Liver (tissue), 9 donors: ENCODE results near the gene IGF2BP3. TPM values are rescaled to one million over a fixed set of nuclear protein-coding genes. Genes with fewer than 3 reads are reported as not detected.
"Not testable (repeated sequence)": the region's sequence is repeated elsewhere in the genome, so short reads cannot be mapped to it uniquely, and the experiment has no call there.

Experiments used
- DNase-seq: peaks from one replicate; pipeline ENCODE4 v3.0.0-alpha.2; 2017; ENCODE audit warnings: low spot score
- H3K27ac ChIP-seq, 2 donors: one replicate each; pipeline ENCODE4 v1.7.0; 2013; ENCODE audit warnings: inconsistent platforms in 2 of 2, low read length in 2 of 2, control low read depth in 1 of 2, low read depth in 1 of 2, mild to moderate bottlenecking in 1 of 2
- H3K27me3 ChIP-seq, 4 donors: one replicate each; pipeline versions ENCODE4 v1.6.1 to v1.7.0; 2013; ENCODE audit warnings: low read length in 3 of 4, inconsistent platforms in 1 of 4, mild to moderate bottlenecking in 1 of 4, moderate library complexity in 1 of 4; ENCODE audit not compliant: control insufficient read depth in 4 of 4, insufficient read depth in 4 of 4
- H3K36me3 ChIP-seq, 4 donors: one replicate each; pipeline versions ENCODE4 v1.6.1 to v1.7.0; 2013; ENCODE audit warnings: low read length in 3 of 4, mild to moderate bottlenecking in 3 of 4, low read depth in 1 of 4, moderate library complexity in 1 of 4; ENCODE audit not compliant: control insufficient read depth in 4 of 4, insufficient read depth in 3 of 4
- H3K4me1 ChIP-seq, 4 donors: one replicate each; pipeline versions ENCODE4 v1.6.1 to v1.7.0; 2013; ENCODE audit warnings: low read length in 3 of 4, mild to moderate bottlenecking in 3 of 4, moderate library complexity in 1 of 4; ENCODE audit not compliant: control insufficient read depth in 4 of 4, insufficient read depth in 4 of 4
- H3K4me3 ChIP-seq, 3 donors: one replicate each; pipeline versions ENCODE4 v1.6.1 to v1.7.0; 2013; ENCODE audit warnings: low read length in 3 of 3, control low read depth in 1 of 3, low read depth in 1 of 3, mild to moderate bottlenecking in 1 of 3
- H3K9ac ChIP-seq, 2 donors: one replicate each; pipeline ENCODE4 v1.7.0; 2013; ENCODE audit warnings: low read length in 2 of 2, mild to moderate bottlenecking in 2 of 2, moderate library complexity in 2 of 2, control low read depth in 1 of 2, low read depth in 1 of 2
- H3K9me3 ChIP-seq, 4 donors: one replicate each; pipeline versions ENCODE4 v1.6.1 to v1.7.0; 2013; ENCODE audit warnings: low read length in 3 of 4; ENCODE audit not compliant: control insufficient read depth in 4 of 4
- EGR1 ChIP-seq, 2 donors: IDR thresholded peaks; 2 replicates each; pipeline ENCODE4 v1.6.1; 2016 to 2018; ENCODE audit warnings: antibody characterized with exemption in 2 of 2, low read depth in 2 of 2
- FOXA1 ChIP-seq: IDR thresholded peaks from 2 replicates; pipeline ENCODE4 v1.6.1; 2016; ENCODE audit warnings: antibody characterized with exemption
- FOXA2 ChIP-seq: IDR thresholded peaks from 2 replicates; pipeline ENCODE4 v1.6.1; 2016; ENCODE audit warnings: antibody characterized with exemption
- GABPA ChIP-seq, 2 donors: IDR thresholded peaks in 1 of 2; conservative IDR thresholded peaks in 1 of 2; 2 replicates each; pipeline ENCODE4 v1.6.1; 2016; ENCODE audit warnings: antibody characterized with exemption in 2 of 2, mild to moderate bottlenecking in 1 of 2, moderate library complexity in 1 of 2
- HNF4A ChIP-seq, 2 donors: conservative IDR thresholded peaks; 2 replicates each; pipeline ENCODE4 v1.6.1; 2016; ENCODE audit warnings: antibody characterized with exemption in 2 of 2, mild to moderate bottlenecking in 2 of 2
- HNF4G ChIP-seq: IDR thresholded peaks from 2 replicates; pipeline ENCODE4 v1.6.1; 2016; ENCODE audit warnings: antibody characterized with exemption
- JUND ChIP-seq, 2 donors: IDR thresholded peaks; 2 replicates each; pipeline ENCODE4 v1.6.1; 2016; ENCODE audit warnings: antibody characterized with exemption in 2 of 2
- RAD21 ChIP-seq, 2 donors: IDR thresholded peaks; 2 replicates each; pipeline ENCODE4 v1.6.1; 2016; ENCODE audit warnings: antibody characterized with exemption in 2 of 2, mild to moderate bottlenecking in 2 of 2
- REST ChIP-seq: IDR thresholded peaks from 2 replicates; pipeline ENCODE4 v1.6.1; 2016; ENCODE audit warnings: antibody characterized with exemption, mild to moderate bottlenecking
- RXRA ChIP-seq, 2 donors: IDR thresholded peaks; 2 replicates each; pipeline ENCODE4 v1.6.1; 2017 to 2018; ENCODE audit warnings: antibody characterized with exemption in 2 of 2, mild to moderate bottlenecking in 1 of 2
- SP1 ChIP-seq: IDR thresholded peaks from 2 replicates; pipeline ENCODE4 v1.6.1; 2018; ENCODE audit warnings: antibody characterized with exemption, mild to moderate bottlenecking
- TAF1 ChIP-seq: conservative IDR thresholded peaks from 2 replicates; pipeline ENCODE4 v1.6.1; 2016; ENCODE audit warnings: antibody characterized with exemption, mild to moderate bottlenecking
- YY1 ChIP-seq: IDR thresholded peaks from 2 replicates; pipeline ENCODE4 v1.6.1; 2016; ENCODE audit warnings: antibody characterized with exemption, mild to moderate bottlenecking
- ZBTB33 ChIP-seq: IDR thresholded peaks from 2 replicates; pipeline ENCODE4 v1.6.1; 2016; ENCODE audit warnings: antibody characterized with exemption
- WGBS: extraction: QIAGEN DNeasy Blood & Tissue Kit; methylation state at CpG from one replicate; pipeline ENCODE4 v1.1.7; 2013; 5-methylcytosine and 5-hydroxymethylcytosine counted together
- polyA plus RNA-seq, 2 donors: library from polyadenylated mRNA; stranded (reverse) in 1 of 2; unstranded in 1 of 2; fragments of 200-250 nt in 1 of 2; fragments of >200 nt in 1 of 2; fragmentation: Nextera tagmentation in 1 of 2; extraction: Ambion mirVana in 1 of 2; gene quantifications; one replicate each; pipeline versions ENCODE4 v1.2.1 to v1.2.3, GENCODE V29; 2013 to 2015
- total RNA-seq, 2 donors: library from RNA; depleted of rRNA; stranded (reverse); fragments of >200 nt; gene quantifications; one replicate each; pipeline ENCODE4 v1.2.3, GENCODE V29; 2014
- TF ChIP-seq, protein P1 (sequence below): IDR thresholded peaks from 2 replicates; pipeline ENCODE4 v1.6.1; 2016; ENCODE audit warnings: antibody characterized with exemption
- TF ChIP-seq, protein P2 (sequence below): IDR thresholded peaks from 2 replicates; pipeline ENCODE4 v1.6.1; 2016; ENCODE audit warnings: antibody characterized with exemption
- donor health status: healthy.
- donor health status: healthy.
- donor health status: healthy.
- donor health status: healthy.
- donor health status: healthy.

The IGF2BP3 gene
- total and polyA plus RNA-seq, 4 donors = 0.17 to 28.4 (median 0.23) TPM; not detected in 1

GRCh38 chr7:23404546-23405239, 65.6 kb downstream of the IGF2BP3 start:
- no peak overlapping the region for H3K9ac ChIP-seq
- H3K36me3 ChIP-seq = no peaks in the 10 kb centered on the region
- 87% methylated on average over 3 of the region's 3 CpGs for WGBS
- no peaks in the 10 kb centered on the region for H3K9me3 ChIP-seq
- no peak for DNase-seq
- no peak for TF ChIP-seq FOXA2
- no peak for TF ChIP-seq RXRA (IDR thresholded peaks at IDR 0.05)
- no peak for TF ChIP-seq REST
- TF ChIP-seq RAD21 (IDR thresholded peaks at IDR 0.05) = no peak
- TF ChIP-seq FOXA1 = no peak
- TF ChIP-seq ZBTB33 = no peak
- no peak for TF ChIP-seq TAF1
- no peak for TF ChIP-seq JUND (IDR thresholded peaks at IDR 0.05)
- no peak for TF ChIP-seq HNF4G
- TF ChIP-seq SP1 = no peak
- TF ChIP-seq YY1 = no peak
- TF ChIP-seq GABPA (IDR thresholded peaks at IDR 0.05 in 1 of 2, conservative IDR thresholded peaks at IDR 0.05 in 1 of 2) = no peak
- no peak overlapping the region for H3K4me3 ChIP-seq
- no peaks in the 10 kb centered on the region for H3K27me3 ChIP-seq
- H3K27ac ChIP-seq = no peak overlapping the region
- H3K4me1 ChIP-seq = no peaks in the 10 kb centered on the region

DNA sequence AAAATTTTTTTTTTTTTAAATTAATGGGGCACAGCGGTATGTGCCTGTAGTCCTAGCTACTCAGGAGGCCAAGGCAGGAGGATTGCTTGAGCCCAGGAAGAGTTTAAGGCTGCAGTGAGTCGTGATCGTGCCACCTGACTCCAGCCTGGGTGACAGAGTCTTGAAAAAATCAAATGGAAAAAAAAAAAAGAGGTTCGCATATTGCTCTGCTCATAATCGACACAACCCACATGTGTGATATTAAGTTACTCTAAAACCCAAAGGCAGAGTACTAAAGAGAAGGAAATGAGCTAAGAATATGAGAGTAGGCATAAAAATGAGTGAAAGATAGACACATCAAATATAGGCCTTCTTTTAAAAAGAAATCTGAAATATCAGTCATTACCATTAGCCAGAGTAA, 66.3 kb downstream of the IGF2BP3 start:
- no peaks in the 10 kb centered on the region for H3K27me3 ChIP-seq
- no peak overlapping the region for H3K4me3 ChIP-seq
- no peak for DNase-seq
- H3K9me3 ChIP-seq = no peaks in the 10 kb centered on the region
- no peak overlapping the region for H3K9ac ChIP-seq
- no peaks in the 10 kb centered on the region for H3K36me3 ChIP-seq
- H3K4me1 ChIP-seq = no peaks in the 10 kb centered on the region
- H3K27ac ChIP-seq = no peak overlapping the region
- TF ChIP-seq GABPA (IDR thresholded peaks at IDR 0.05 in 1 of 2, conservative IDR thresholded peaks at IDR 0.05 in 1 of 2) = no peak
- no peak for TF ChIP-seq FOXA1
- no peak for TF ChIP-seq EGR1 (IDR thresholded peaks at IDR 0.05; ENCODE audit: low read depth in 2 of 2)
- TF ChIP-seq, protein P1, sequence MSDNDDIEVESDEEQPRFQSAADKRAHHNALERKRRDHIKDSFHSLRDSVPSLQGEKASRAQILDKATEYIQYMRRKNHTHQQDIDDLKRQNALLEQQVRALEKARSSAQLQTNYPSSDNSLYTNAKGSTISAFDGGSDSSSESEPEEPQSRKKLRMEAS = no peak
- no peak for TF ChIP-seq RAD21 (IDR thresholded peaks at IDR 0.05)
- no peak for TF ChIP-seq SP1
- no peak for TF ChIP-seq HNF4A (conservative IDR thresholded peaks at IDR 0.05)
- no peak for TF ChIP-seq FOXA2
- TF ChIP-seq, protein P2, sequence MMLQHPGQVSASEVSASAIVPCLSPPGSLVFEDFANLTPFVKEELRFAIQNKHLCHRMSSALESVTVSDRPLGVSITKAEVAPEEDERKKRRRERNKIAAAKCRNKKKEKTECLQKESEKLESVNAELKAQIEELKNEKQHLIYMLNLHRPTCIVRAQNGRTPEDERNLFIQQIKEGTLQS = no peak
- TF ChIP-seq YY1 = no peak
- WGBS = 93% methylated on average over 5 of the region's 5 CpGs

GRCh38 chr7:23398090-23398489, 72.2 kb downstream of the IGF2BP3 start:
- H3K27me3 ChIP-seq, H3K27ac ChIP-seq, H3K4me1 ChIP-seq, DNase-seq, H3K36me3 ChIP-seq, H3K4me3 ChIP-seq, H3K9me3 ChIP-seq, H3K9ac ChIP-seq: not testable (repeated sequence)
- 97% methylated on average over 2 of the region's 2 CpGs for WGBS
